Measurements from ENCODE around the gene ARL14EPL.

ARL14EPL gene

DNA sequence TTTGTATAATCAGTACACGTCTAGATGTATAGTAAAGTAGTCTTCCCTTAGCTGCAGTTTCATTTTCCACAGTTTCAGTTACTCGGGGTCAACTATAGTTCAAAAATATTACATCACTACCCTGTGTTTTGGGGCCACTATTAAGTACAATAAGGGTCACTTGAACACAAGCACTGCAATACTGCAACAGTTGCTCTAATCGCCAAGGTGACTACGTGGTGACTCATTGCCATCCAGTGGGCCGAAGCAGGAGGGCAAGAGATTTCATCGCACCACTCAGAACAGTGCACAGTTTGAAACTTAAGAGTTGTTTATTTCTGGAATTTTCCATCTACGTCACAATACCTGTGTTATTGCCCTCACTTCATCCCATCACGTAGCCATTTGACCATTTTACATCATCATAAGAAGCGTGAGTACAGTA lies at the start of gene ARL14EPL:
Gene ARL14EPL (plus strand): TSS at position 379 of the 424 bp plus-strand sequence. CDS start 18,994 bp downstream, outside the sequence.
- no peaks in the 10 kb centered on the region for H3K9me3 ChIP-seq
- H3K36me3 ChIP-seq = no peaks in the 10 kb centered on the region
- no peaks in the 10 kb centered on the region for H3K4me1 ChIP-seq (ENCODE audit: control insufficient read depth in 1 of 2, insufficient read depth in 1 of 2, low read depth in 1 of 2, low read length in 1 of 2)
- H3K4me3 ChIP-seq (ENCODE audit: low read depth in 1 of 2, low read length in 1 of 2) = no peak within 1 kb of the TSS
- TF ChIP-seq, protein P1, sequence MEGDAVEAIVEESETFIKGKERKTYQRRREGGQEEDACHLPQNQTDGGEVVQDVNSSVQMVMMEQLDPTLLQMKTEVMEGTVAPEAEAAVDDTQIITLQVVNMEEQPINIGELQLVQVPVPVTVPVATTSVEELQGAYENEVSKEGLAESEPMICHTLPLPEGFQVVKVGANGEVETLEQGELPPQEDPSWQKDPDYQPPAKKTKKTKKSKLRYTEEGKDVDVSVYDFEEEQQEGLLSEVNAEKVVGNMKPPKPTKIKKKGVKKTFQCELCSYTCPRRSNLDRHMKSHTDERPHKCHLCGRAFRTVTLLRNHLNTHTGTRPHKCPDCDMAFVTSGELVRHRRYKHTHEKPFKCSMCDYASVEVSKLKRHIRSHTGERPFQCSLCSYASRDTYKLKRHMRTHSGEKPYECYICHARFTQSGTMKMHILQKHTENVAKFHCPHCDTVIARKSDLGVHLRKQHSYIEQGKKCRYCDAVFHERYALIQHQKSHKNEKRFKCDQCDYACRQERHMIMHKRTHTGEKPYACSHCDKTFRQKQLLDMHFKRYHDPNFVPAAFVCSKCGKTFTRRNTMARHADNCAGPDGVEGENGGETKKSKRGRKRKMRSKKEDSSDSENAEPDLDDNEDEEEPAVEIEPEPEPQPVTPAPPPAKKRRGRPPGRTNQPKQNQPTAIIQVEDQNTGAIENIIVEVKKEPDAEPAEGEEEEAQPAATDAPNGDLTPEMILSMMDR (IDR thresholded peaks at IDR 0.05) = no peak
- no peak within 1 kb of the TSS for H3K27ac ChIP-seq
- no peaks in the 10 kb centered on the region for H3K27me3 ChIP-seq

DNA sequence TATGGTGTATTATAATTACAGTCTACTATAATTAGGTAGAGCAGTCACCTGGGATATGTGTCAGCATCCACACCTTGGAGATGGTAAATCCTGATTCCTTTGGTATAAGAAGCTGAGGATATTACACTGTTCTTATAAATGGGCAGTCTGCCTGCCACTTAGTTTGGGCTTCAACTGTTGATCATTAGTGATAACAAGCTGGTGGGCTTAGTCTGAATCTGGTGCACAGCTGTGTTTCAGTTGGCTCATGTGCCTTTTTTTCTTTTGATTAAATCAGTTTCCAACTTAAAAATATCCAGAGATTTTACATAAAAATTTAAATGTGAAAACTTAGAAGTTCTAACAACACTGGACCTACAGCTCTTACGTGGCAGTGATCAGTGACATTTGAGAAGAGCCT lies 48.8 kb upstream of the ARL14EPL start:
- H3K36me3 ChIP-seq = no peaks in the 10 kb centered on the region
- no peak overlapping the region for H3K4me3 ChIP-seq (ENCODE audit: low read depth in 1 of 2, low read length in 1 of 2)

DNA sequence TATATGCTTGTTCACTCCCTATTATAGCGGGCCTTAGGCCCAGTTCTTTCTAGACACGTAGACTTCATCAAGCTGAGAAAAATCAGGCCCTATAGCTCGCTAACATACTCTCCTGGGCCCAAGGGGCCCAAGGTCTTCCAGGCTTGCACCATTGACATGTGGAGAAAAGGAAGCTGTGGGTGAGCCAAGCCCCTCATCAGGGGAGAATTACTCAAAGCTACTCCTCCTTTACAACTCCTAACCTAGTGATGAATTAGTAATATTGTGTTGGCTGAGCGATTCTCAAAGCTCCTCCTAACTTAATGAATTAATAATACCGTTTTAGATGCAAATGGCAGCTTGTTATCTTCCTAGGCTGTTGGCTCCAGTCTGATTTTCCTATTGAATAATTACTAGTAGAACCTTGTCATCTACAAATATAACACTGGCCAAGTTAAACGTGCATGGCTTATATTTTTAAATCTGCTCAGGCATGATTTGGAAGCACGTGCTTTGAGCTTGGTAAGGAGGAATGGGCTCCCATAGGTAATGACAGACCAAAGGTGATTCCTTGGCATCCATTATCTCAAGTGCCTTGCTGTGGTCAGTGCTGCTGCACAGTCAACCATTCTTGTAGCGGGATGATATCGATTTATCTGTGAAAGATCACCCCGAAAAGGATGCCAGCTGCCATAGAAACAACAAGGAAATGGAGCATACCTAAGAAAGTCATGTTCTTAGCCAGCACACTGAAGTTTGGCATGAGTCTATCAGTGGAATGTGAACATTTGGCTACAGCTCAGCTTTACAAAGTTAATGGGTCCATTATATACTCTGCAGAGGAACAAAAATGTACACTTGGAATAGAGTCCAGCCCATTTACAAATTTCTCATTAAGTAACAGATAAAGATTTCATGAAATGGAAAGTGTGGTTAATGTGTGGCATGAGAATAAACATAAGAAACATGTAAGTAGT lies 46.2 kb upstream of the ARL14EPL start:
- TF ChIP-seq, protein P1 (IDR thresholded peaks at IDR 0.05) = no peak
- Histone ChIP-seq H3K36me3 (no peaks in the 10 kb centered on the region), H3K9me3 (no peaks in the 10 kb centered on the region)

More for the DNA sequence above, 48.8 kb upstream of the ARL14EPL start:
- H3K27ac ChIP-seq = no peak overlapping the region
- H3K9me3 ChIP-seq = no peaks in the 10 kb centered on the region
- TF ChIP-seq, protein P1 (IDR thresholded peaks at IDR 0.05) = no peak
- H3K4me1 ChIP-seq (ENCODE audit: control insufficient read depth in 1 of 2, insufficient read depth in 1 of 2, low read depth in 1 of 2, low read length in 1 of 2) = peaks cover 9 to 39% of the 10 kb centered on the region in 2 experiments
- no peaks in the 10 kb centered on the region for H3K27me3 ChIP-seq

DNA sequence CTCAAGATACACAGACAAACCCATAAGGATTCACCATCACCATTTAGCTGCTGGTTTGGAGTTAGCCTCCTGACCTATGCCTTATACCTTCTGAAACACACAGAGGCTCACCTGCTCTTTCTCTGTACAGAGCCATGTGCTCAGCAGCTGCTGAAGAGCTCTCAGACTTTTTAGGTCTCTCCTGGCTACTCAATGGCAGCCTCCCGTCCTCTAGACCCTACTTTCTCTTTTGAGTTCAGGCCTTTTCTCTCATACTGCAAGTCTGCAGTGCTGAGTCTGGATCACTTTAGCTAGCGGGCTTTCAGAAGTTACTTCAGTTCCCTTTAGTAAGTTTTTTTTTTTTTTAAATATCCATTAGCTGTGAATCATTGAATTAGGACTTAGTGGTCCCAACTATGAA lies 44.3 kb upstream of the ARL14EPL start:
- TF ChIP-seq, protein P1 (IDR thresholded peaks at IDR 0.05) = no peak
- Histone ChIP-seq H3K4me1 (ENCODE audit: control insufficient read depth in 1 of 2, insufficient read depth in 1 of 2, low read depth in 1 of 2, low read length in 1 of 2) (peaks cover 13 to 25% of the 10 kb centered on the region in 2 experiments), H3K36me3 (no peaks in the 10 kb centered on the region), H3K4me3 (ENCODE audit: low read depth in 1 of 2, low read length in 1 of 2) (no peak overlapping the region), H3K9me3 (no peaks in the 10 kb centered on the region), H3K27me3 (no peaks in the 10 kb centered on the region), H3K27ac (no peak overlapping the region)

More for the DNA sequence above, 46.2 kb upstream of the ARL14EPL start:
- no peak overlapping the region for H3K4me3 ChIP-seq (ENCODE audit: low read depth in 1 of 2, low read length in 1 of 2)
- H3K4me1 ChIP-seq (ENCODE audit: control insufficient read depth in 1 of 2, insufficient read depth in 1 of 2, low read depth in 1 of 2, low read length in 1 of 2) = peaks cover 0 to 19% of the 10 kb centered on the region in 2 experiments
- no peak overlapping the region for H3K27ac ChIP-seq
- no peaks in the 10 kb centered on the region for H3K27me3 ChIP-seq

DNA sequence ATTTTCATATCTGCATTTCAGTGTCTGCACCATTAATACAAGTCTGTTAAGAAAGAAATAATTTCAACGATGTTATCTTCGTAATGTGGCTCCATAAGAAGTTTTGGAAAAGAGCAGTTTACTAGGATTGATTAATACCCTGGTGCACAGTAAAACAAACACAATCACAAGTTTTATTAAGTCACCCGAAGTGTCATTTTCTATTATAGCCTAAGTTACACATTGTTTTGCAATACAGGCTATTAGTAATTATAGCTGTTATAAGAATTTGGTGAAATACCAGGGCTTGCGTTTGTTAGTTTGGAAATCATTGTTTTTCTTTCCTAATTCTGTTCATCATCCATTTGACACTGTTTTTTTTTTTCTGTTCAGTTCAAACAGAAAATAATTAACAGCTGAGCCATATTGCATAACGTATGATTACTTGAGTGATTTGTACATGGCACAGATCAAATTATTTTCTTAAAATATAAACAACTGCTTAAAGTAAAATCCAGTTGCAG lies 39.4 kb upstream of the ARL14EPL start:
- no peaks in the 10 kb centered on the region for H3K9me3 ChIP-seq
- no peaks in the 10 kb centered on the region for H3K27me3 ChIP-seq
- H3K27ac ChIP-seq = peak overlapping the region; percentile 12
- peaks cover 14 to 25% of the 10 kb centered on the region in 2 experiments for H3K4me1 ChIP-seq (ENCODE audit: control insufficient read depth in 1 of 2, insufficient read depth in 1 of 2, low read depth in 1 of 2, low read length in 1 of 2)
- no peaks in the 10 kb centered on the region for H3K36me3 ChIP-seq
- TF ChIP-seq, protein P1 (IDR thresholded peaks at IDR 0.05) = no peak
- H3K4me3 ChIP-seq (ENCODE audit: low read depth in 1 of 2, low read length in 1 of 2) = no peak overlapping the region
